SK-N-SH (cell line): ENCODE measurements around the gene CIT.

Source experiments
- FOXM1 ChIP-seq: IDR thresholded peaks from 2 replicates; pipeline ENCODE4 v1.4.0; 2012; ENCODE audit warnings: low read depth, mild to moderate bottlenecking
- POLR2AphosphoS5 ChIP-seq: IDR thresholded peaks from 2 replicates; pipeline ENCODE4 v1.6.1; 2012; ENCODE audit warnings: low read depth, low read length
- RCOR1 ChIP-seq: fragments of 150-350 bp; IDR thresholded peaks from 2 replicates; pipeline ENCODE4 v1.6.1; 2017; ENCODE audit warnings: antibody characterized with exemption, low read length
- TF ChIP-seq, protein P1 (sequence below): fragments of 200-600 bp; sonication (generic); IDR thresholded peaks from 2 replicates; pipeline ENCODE4 v1.6.1; 2017; ENCODE audit warnings: antibody characterized with exemption, mild to moderate bottlenecking, moderate library complexity

DNA sequence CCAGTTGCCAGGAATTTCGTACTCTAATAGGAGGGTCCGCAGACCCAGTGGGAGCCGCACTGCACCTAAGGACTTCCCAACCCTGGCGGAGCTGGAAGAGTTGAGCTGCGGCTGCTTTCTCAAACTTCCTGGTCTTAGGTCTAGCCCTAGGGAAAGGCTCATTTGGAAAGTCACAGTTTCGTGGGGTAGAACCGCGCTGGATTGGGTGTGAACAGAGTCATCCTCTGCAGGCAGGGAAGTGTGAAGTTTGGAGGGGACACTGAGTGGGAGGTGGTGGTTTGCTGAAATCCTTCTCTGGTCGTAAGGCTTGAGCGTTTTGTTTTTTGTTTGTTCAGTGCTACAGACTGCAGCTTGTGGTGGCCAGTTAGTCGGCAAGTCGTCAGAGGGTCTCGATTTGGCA lies 190.3 kb downstream of the CIT start:
- TF ChIP-seq POLR2AphosphoS5 (no peak), RCOR1 (no peak), FOXM1 (no peak)
- TF ChIP-seq, protein P1, sequence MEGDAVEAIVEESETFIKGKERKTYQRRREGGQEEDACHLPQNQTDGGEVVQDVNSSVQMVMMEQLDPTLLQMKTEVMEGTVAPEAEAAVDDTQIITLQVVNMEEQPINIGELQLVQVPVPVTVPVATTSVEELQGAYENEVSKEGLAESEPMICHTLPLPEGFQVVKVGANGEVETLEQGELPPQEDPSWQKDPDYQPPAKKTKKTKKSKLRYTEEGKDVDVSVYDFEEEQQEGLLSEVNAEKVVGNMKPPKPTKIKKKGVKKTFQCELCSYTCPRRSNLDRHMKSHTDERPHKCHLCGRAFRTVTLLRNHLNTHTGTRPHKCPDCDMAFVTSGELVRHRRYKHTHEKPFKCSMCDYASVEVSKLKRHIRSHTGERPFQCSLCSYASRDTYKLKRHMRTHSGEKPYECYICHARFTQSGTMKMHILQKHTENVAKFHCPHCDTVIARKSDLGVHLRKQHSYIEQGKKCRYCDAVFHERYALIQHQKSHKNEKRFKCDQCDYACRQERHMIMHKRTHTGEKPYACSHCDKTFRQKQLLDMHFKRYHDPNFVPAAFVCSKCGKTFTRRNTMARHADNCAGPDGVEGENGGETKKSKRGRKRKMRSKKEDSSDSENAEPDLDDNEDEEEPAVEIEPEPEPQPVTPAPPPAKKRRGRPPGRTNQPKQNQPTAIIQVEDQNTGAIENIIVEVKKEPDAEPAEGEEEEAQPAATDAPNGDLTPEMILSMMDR, result no peak
